ENCODE results near the gene ZFP36L1.

ZFP36L1 gene

GRCh38 chr14:68759937-68760336, 32.9 kb downstream of the ZFP36L1 start:
- no peak for DNase-seq

- no peak for DNase-seq
Observed at GRCh38 chr14:68759017-68759560, 33.8 kb downstream of the ZFP36L1 start.

GRCh38 chr14:68758301-68758700, 34.6 kb downstream of the ZFP36L1 start:
- no peak for DNase-seq

- DNase-seq: no peak
Observed at GRCh38 chr14:68757618-68758081, 35.2 kb downstream of the ZFP36L1 start.

GRCh38 chr14:68756734-68757133, 36.1 kb downstream of the ZFP36L1 start:
- no peak for DNase-seq

GRCh38 chr14:68756000-68756481, 36.8 kb downstream of the ZFP36L1 start:
- DNase-seq: no peak

- no peak for DNase-seq
Observed at GRCh38 chr14:68755016-68755353, 37.9 kb downstream of the ZFP36L1 start.

GRCh38 chr14:68753690-68754089, 39.2 kb downstream of the ZFP36L1 start:
- no peak for DNase-seq

- DNase-seq: no peak
Observed at GRCh38 chr14:68752271-68753006, 40.4 kb downstream of the ZFP36L1 start.

GRCh38 chr14:68749487-68750475, 43.1 kb downstream of the ZFP36L1 start:
- no peak for DNase-seq

GRCh38 chr14:68748691-68749090, 44.2 kb downstream of the ZFP36L1 start:
- no peak for DNase-seq

- DNase-seq: no peak
Observed at GRCh38 chr14:68748260-68748659, 44.6 kb downstream of the ZFP36L1 start.

- DNase-seq: no peak
Observed at GRCh38 chr14:68747393-68747792, 45.5 kb downstream of the ZFP36L1 start.

- DNase-seq: no peak
Observed at GRCh38 chr14:68744613-68745012, 48.3 kb downstream of the ZFP36L1 start.

- DNase-seq: no peak
Observed at GRCh38 chr14:68741839-68742470, 50.9 kb downstream of the ZFP36L1 start.

GRCh38 chr14:68741477-68741791, 51.4 kb downstream of the ZFP36L1 start:
- DNase-seq: no peak

- DNase-seq: no peak
Observed at GRCh38 chr14:68740788-68741476, 51.9 kb downstream of the ZFP36L1 start.

GRCh38 chr14:68739701-68740100, 53.2 kb downstream of the ZFP36L1 start:
- DNase-seq: no peak

- DNase-seq: no peak
Observed at GRCh38 chr14:68738559-68738958, 54.3 kb downstream of the ZFP36L1 start.

Measured in stimulated activated CD8-positive, alpha-beta memory T cell treated with anti-CD3 and anti-CD28 coated beads, Interleukin-4, amount 100 ng/mL, for 48 hours (primary cell).